Measurements from ENCODE around the gene PPARD. TPM values are rescaled to one million over a fixed set of nuclear protein-coding genes. Genes with fewer than 3 reads are reported as not detected.

PPARD gene
- polyA plus RNA-seq, 1 experiment: 26.9 TPM

DNA sequence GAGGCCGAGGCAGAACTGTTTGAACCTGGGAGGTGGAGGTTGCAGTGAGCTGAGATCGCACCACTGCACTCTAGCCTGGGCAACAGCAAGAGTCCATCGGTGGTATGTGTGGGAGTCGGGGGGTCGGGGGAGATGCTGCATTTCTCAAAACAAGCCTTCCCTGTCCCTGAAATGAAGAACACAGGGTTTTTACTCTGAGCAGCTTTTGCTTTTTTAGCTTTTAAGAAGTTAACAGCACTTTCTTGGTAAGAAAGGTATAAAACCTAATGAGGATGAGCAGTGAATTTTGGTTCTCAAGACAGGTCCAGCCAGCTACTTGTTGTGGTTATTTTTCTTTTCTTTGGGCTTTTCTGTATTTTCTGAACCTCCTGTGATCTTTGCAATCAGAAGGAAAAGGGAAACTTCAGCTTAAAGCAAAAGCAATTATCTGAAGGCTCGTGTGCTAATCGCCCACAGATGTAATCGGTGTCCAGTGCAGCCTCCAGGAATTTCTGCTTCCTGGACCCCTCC lies 129.5 kb downstream of the PPARD start:
- Histone ChIP-seq H3K4me3 (ENCODE audit: low read depth, low read length) (0 out of 2 replicates have a peak overlapping the region, but pooled peaks have one; percentile 10), H3K27me3 (ENCODE audit: control insufficient read depth, insufficient read depth, low read length) (no peaks in the 10 kb centered on the region), H3K27ac (ENCODE audit: low read depth, low read length) (peak overlapping the region; percentile 24), H3K9me3 (ENCODE audit: control insufficient read depth, insufficient read depth, low read length) (no peaks in the 10 kb centered on the region; the same call in 1 of the 2 replicates)
- no peak for DNase-seq (ENCODE audit: low read depth, low spot score)
- ChIA-PET CTCF (interaction anchor here (1.0 kb wide), 2 partner anchors 130 to 265 kb away, joined by 3 read pairs; no protein-coding TSS in a partner anchor), POLR2A (interaction anchor here (0.6 to 1.8 kb wide), 10 partner anchors 13 to 256 kb away, joined by 3 to 13 read pairs (median 4); partner anchors contain the start of genes DEF6, PPARD and TEAD3)
- TF ChIP-seq, protein P1, sequence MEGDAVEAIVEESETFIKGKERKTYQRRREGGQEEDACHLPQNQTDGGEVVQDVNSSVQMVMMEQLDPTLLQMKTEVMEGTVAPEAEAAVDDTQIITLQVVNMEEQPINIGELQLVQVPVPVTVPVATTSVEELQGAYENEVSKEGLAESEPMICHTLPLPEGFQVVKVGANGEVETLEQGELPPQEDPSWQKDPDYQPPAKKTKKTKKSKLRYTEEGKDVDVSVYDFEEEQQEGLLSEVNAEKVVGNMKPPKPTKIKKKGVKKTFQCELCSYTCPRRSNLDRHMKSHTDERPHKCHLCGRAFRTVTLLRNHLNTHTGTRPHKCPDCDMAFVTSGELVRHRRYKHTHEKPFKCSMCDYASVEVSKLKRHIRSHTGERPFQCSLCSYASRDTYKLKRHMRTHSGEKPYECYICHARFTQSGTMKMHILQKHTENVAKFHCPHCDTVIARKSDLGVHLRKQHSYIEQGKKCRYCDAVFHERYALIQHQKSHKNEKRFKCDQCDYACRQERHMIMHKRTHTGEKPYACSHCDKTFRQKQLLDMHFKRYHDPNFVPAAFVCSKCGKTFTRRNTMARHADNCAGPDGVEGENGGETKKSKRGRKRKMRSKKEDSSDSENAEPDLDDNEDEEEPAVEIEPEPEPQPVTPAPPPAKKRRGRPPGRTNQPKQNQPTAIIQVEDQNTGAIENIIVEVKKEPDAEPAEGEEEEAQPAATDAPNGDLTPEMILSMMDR (IDR thresholded peaks at IDR 0.05; ENCODE audit: low read depth, low read length): no peak

DNA sequence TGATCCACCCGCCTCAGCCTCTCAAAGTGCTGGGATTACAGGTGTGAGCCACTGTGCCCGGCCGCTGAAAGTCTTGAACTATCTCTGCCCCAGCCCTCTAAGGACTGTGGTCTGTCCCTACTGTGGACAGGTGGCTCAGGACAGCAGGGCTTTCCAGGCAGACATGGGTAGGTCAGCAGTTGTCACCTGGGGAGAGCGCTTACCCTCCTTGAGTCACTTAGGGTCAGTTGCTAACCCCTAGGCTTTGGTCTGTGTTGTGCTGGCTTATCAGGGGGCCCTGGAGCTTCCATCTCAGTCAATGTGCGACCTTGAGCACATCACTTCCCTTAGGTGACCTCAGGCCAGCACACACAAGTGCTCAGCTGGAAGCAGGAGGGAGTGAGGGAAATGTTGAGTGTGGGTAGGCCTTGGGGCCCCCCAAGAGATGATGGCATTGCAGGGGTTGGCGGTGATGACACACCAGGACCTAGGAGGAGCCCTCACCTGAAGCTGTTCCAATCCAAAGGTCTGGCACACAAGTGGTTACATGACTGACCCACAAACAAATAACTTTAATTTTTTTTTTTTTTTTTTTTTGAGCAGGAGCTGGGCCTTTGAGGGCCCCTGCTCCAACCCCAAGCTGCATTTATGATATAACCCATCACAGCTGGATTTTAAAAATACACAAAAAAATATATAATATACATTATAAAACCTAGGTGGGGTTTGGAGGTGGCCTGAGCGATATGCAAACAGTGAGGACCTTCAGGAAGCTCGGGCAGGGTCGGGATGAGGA lies 130.9 kb downstream of the PPARD start:
- Histone ChIP-seq H3K27me3 (ENCODE audit: control insufficient read depth, insufficient read depth, low read length) (no peaks in the 10 kb centered on the region), H3K4me3 (ENCODE audit: low read depth, low read length) (no peak overlapping the region), H3K9me3 (ENCODE audit: control insufficient read depth, insufficient read depth, low read length) (no peaks in the 10 kb centered on the region; the same call in 1 of the 2 replicates), H3K27ac (ENCODE audit: low read depth, low read length) (peak overlapping the region; percentile 57)
- POLR2A ChIA-PET: interaction anchor here (0.6 to 1.8 kb wide), 9 partner anchors 10 to 186 kb away, joined by 3 to 21 read pairs (median 3); partner anchors contain the start of gene TEAD3
- TF ChIP-seq, protein P1 (IDR thresholded peaks at IDR 0.05; ENCODE audit: low read depth, low read length): no peak
- DNase-seq (ENCODE audit: low read depth, low spot score): no peak
- CTCF ChIA-PET: no interaction called here

DNA sequence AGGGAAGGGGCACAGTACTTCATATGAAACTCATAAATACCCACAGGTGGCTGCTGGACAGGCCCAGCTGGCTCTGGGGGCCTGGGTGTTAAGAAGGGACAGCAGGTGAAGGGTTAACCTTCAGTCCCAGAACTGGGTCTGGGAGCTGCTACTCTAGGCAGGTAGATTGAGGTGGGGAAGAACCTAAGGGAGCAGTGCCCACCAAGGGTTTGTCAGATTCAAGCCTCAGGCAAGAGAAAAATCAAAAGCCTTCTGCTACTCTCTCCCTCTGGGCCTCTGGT lies 131.4 kb downstream of the PPARD start:
- ChIA-PET POLR2A (interaction anchor here (0.6 to 1.8 kb wide), 4 partner anchors 12 to 187 kb away, joined by 3 to 21 read pairs (median 6); partner anchors contain the start of gene TEAD3), CTCF (no interaction called here)
- H3K27me3 ChIP-seq (ENCODE audit: control insufficient read depth, insufficient read depth, low read length): no peaks in the 10 kb centered on the region
- peak overlapping the region; percentile 39 for H3K27ac ChIP-seq (ENCODE audit: low read depth, low read length)
- TF ChIP-seq, protein P1 (IDR thresholded peaks at IDR 0.05; ENCODE audit: low read depth, low read length): no peak
- no peaks in the 10 kb centered on the region; the same call in 1 of the 2 replicates for H3K9me3 ChIP-seq (ENCODE audit: control insufficient read depth, insufficient read depth, low read length)
- DNase-seq (ENCODE audit: low read depth, low spot score): no peak
- no peak overlapping the region for H3K4me3 ChIP-seq (ENCODE audit: low read depth, low read length)

DNA sequence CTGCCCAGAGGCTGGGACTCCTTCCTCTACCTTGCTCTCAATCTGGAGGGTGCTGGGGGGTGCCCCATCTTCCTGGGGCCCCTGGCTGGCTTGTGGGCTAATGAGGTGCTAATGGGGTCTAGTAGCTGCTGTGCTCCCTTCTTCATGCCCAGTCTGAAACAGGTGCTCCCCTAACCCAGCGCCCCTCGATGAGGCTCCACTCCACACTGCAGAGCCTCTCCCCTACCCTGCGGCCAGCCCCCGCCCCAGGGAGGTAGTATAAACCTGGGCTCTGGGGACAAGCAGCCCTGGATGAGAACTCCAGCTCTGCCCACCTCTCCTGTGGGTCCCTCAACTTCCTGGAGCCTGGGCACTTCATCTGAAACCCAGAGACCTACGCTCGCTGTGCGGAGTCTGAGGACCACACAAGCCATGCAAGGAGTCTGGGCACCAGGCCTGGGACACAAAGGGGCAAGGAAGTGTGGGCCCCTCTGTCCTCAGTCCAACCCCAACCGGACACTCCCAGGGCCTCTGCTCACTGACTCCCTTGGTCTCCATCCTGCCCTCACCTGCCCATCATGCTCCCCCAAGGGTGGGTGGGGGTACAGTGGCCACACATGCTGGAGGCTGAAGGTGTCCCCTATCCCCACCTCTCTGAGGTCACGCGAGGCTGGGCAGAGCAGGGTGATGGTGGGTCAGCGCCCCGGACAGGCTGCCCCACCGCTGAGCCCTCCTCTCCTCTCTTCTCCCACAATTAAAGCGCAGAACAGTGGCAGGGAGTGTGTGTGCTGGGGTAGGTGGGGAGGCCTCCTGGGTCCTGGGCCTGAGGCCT lies 132.0 kb downstream of the PPARD start:
- Histone ChIP-seq H3K27ac (ENCODE audit: low read depth, low read length) (peak overlapping the region; percentile 39), H3K9me3 (ENCODE audit: control insufficient read depth, insufficient read depth, low read length) (no peaks in the 10 kb centered on the region), H3K27me3 (ENCODE audit: control insufficient read depth, insufficient read depth, low read length) (no peaks in the 10 kb centered on the region), H3K4me3 (ENCODE audit: low read depth, low read length) (no peak overlapping the region)
- ChIA-PET CTCF (no interaction called here), POLR2A (interaction anchor here (0.6 to 1.8 kb wide), 5 partner anchors 11 to 187 kb away, joined by 3 to 21 read pairs (median 6); partner anchors contain the start of gene TEAD3)
- no peak for DNase-seq (ENCODE audit: low read depth, low spot score)
- TF ChIP-seq, protein P1 (IDR thresholded peaks at IDR 0.05; ENCODE audit: low read depth, low read length): no peak
